Measurements from ENCODE around the gene SPAG16. TPM values are rescaled to one million over a fixed set of nuclear protein-coding genes. Genes with fewer than 3 reads are reported as not detected.

The SPAG16 gene
- total and polyA plus RNA-seq, 4 donors = 8.7 to 90.6 (median 21.6) TPM

- no peak for TF ChIP-seq CTCF (IDR thresholded peaks at IDR 0.05; ENCODE audit: control extremely low read depth, extremely low read depth)
- peaks cover 0 to 5% (median 0%) of the 10 kb centered on the region in 4 donors for H3K36me3 ChIP-seq (ENCODE audit: control insufficient read depth in 4 of 4, insufficient read depth in 4 of 4, low read length in 4 of 4)
- H3K4me3 ChIP-seq = no peak overlapping the region
- H3K27ac ChIP-seq (ENCODE audit: low read depth in 1 of 2, low read length in 1 of 2) = no peak overlapping the region
- H3K27me3 ChIP-seq (ENCODE audit: control insufficient read depth in 3 of 3, insufficient read depth in 3 of 3, low read length in 2 of 3) = no peaks in the 10 kb centered on the region
- no peak overlapping the region for H3K9ac ChIP-seq (ENCODE audit: insufficient read depth in 1 of 2, low read length in 2 of 2)
- H3K9me3 ChIP-seq (ENCODE audit: control insufficient read depth in 4 of 4, insufficient read depth in 3 of 4, low read length in 3 of 4) = no peaks in the 10 kb centered on the region
- ATAC-seq (ENCODE audit: insufficient read depth, low FRiP score) (no peak), DNase-seq (no peak)
- WGBS, 2 donors = 91 to 97% methylated on average over 1 of the region's 1 CpG
- peaks cover 0 to 17% (median 5%) of the 10 kb centered on the region in 5 donors for H3K4me1 ChIP-seq (ENCODE audit: control insufficient read depth in 5 of 5, insufficient read depth in 5 of 5, low read length in 5 of 5)
Measured at GRCh38 chr2:213286161-213286560, 1.9 kb downstream of the SPAG16 start.

- Histone ChIP-seq H3K4me3 (no peak overlapping the region), H3K36me3 (ENCODE audit: control insufficient read depth in 4 of 4, insufficient read depth in 4 of 4, low read length in 4 of 4) (peaks cover 0 to 5% (median 0%) of the 10 kb centered on the region in 4 donors), H3K27me3 (ENCODE audit: control insufficient read depth in 3 of 3, insufficient read depth in 3 of 3, low read length in 2 of 3) (no peaks in the 10 kb centered on the region), H3K4me1 (ENCODE audit: control insufficient read depth in 5 of 5, insufficient read depth in 5 of 5, low read length in 5 of 5) (peaks cover 0 to 13% (median 5%) of the 10 kb centered on the region in 5 donors), H3K27ac (ENCODE audit: low read depth in 1 of 2, low read length in 1 of 2) (no peak overlapping the region), H3K9ac (ENCODE audit: insufficient read depth in 1 of 2, low read length in 2 of 2) (no peak overlapping the region), H3K9me3 (ENCODE audit: control insufficient read depth in 4 of 4, insufficient read depth in 3 of 4, low read length in 3 of 4) (no peaks in the 10 kb centered on the region)
- TF ChIP-seq CTCF (IDR thresholded peaks at IDR 0.05; ENCODE audit: control extremely low read depth, extremely low read depth) = no peak
- ATAC-seq (ENCODE audit: insufficient read depth, low FRiP score) (no peak), DNase-seq (no peak)
- 75 to 78% methylated on average over 2 of the region's 2 CpGs for WGBS, 2 donors
Measured at GRCh38 chr2:213288913-213289700, 4.8 kb downstream of the SPAG16 start.

GRCh38 chr2:213290501-213290900 lies 6.2 kb downstream of the SPAG16 start:
- H3K27ac ChIP-seq (ENCODE audit: low read depth in 1 of 2, low read length in 1 of 2) = no peak overlapping the region
- peaks cover 0 to 6% (median 4%) of the 10 kb centered on the region in 5 donors for H3K4me1 ChIP-seq (ENCODE audit: control insufficient read depth in 5 of 5, insufficient read depth in 5 of 5, low read length in 5 of 5)
- ATAC-seq (ENCODE audit: insufficient read depth, low FRiP score) = no peak
- H3K9me3 ChIP-seq (ENCODE audit: control insufficient read depth in 4 of 4, insufficient read depth in 3 of 4, low read length in 3 of 4) = no peaks in the 10 kb centered on the region
- 88 to 90% methylated on average over 3 of the region's 3 CpGs for WGBS, 2 donors
- peaks cover 0 to 5% (median 0%) of the 10 kb centered on the region in 4 donors for H3K36me3 ChIP-seq (ENCODE audit: control insufficient read depth in 4 of 4, insufficient read depth in 4 of 4, low read length in 4 of 4)
- H3K9ac ChIP-seq (ENCODE audit: insufficient read depth in 1 of 2, low read length in 2 of 2) = no peak overlapping the region
- TF ChIP-seq CTCF (IDR thresholded peaks at IDR 0.05; ENCODE audit: control extremely low read depth, extremely low read depth) = no peak
- no peak overlapping the region for H3K4me3 ChIP-seq
- no peaks in the 10 kb centered on the region for H3K27me3 ChIP-seq (ENCODE audit: control insufficient read depth in 3 of 3, insufficient read depth in 3 of 3, low read length in 2 of 3)
- no peak for DNase-seq

Measured in lung (tissue), 12 donors.